Activated T-cell treated with anti-CD3 and anti-CD28 coated beads for 48 hours (primary cell): ENCODE data around the gene FANK1.
"Not testable (repeated sequence)": the region's sequence is repeated elsewhere in the genome, so short reads cannot be mapped to it uniquely, and the experiment has no call there.

Experiments used
- DNase-seq: peaks from one replicate; pipeline ENCODE4 v3.0.0-alpha.2; 2020; ENCODE audit warnings: low read depth

FANK1 gene

GRCh38 chr10:125928928-125929585 lies 32.7 kb downstream of the FANK1 start:
- no peak for DNase-seq

DNA sequence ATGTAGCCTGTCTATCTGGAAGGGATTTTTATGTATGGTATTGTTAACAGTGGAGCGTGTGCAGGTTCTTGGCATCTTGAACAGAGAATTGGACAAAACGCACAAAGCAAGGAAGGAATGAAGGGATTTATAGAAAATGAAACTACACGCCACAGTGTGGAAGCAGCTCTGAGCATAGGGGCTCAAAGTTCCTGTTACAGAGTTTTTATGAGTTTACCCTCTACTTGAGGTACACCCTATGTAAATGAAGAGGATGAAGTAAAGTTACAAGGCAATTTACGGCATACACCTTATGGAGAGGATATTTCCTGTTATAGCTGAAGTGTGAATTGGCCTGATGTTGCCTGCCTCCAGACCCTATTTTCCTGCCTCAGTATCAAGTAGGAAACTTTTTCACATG lies 33.3 kb downstream of the FANK1 start:
- DNase-seq: no peak

GRCh38 chr10:125933693-125934092 lies 37.3 kb downstream of the FANK1 start:
- no peak for DNase-seq

DNA sequence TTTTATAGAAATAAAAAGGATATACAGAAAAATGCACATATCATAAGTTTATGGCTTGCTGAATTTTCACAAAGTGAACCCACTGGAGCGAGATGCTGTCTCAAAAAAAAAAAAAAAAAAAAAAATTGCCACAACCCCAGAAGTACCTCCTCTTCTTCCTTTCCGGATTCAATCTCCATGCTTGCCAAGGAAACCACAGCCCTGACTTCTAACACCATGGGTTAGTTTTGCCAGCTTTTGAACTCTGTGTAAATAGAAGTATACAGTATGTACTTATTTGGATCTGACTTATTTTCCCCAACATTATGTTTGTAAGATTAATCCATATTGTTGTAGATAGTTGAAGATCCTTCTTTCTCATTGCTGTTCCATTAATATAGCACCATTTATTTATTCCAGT lies 40.0 kb downstream of the FANK1 start:
- DNase-seq: no peak

GRCh38 chr10:125940515-125940914 lies 44.2 kb downstream of the FANK1 start:
- no peak for DNase-seq

- no peak for DNase-seq
Observed at GRCh38 chr10:125951290-125951689, 54.9 kb downstream of the FANK1 start.

- DNase-seq: no peak
Observed at GRCh38 chr10:125953778-125954385, 57.5 kb downstream of the FANK1 start.

DNA sequence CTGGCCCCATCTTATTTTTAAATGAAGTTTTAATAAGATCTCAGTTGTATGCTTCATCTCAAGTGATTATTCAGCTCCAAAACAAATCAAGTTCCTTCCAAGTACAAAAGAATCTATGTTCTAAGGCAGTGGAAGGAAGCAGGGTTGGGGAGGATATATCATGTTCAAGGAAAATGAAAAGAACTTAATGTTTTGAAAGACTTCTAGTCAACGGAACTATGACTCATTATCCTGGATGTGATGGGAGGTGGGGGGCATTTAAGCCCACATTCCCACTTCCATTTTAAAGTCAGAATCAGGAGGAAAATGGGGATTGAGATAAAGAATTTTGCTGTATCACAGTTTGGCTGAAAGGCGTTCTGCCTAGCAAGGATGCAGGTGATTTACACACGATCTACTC lies 59.4 kb downstream of the FANK1 start:
- no peak for DNase-seq

DNA sequence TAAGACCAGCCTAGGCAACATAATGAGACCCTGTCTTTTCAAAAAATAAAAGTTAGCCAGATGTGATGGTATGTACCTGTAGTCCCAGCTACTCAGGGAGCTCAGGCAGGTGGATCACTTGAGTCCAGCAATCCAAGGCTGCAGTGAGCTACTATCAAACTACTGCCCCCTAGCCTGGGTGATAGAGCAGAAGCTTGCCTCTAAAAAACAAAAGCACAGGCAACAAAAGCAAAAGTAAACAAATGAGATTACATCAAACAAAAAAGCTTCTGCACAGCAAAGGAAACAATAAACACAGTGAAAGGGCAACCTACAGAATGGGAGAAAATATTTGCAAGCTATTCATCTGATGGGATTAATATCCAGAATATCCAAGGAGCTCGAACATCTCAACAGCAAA lies 65.4 kb downstream of the FANK1 start:
- DNase-seq: no peak

GRCh38 chr10:125962200-125962599 lies 65.8 kb downstream of the FANK1 start:
- no peak for DNase-seq

DNA sequence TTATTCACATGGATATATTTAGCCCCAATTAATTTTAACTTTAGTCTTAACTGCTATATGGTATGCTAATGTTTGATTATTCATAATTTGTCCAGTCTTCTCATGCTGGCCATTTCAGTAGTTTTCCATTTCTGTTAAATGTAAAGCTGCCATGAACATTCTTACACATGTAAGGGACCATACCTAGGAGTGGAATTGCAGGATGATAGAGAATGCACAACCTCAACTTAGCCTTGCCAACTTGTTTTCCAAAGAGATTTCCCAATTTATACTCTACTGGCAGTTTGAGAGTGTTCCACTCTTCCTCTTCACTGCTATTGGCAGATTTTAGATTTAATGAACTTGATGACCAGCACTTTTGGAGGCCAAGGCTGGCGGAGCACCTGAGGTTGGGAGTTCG lies 68.2 kb downstream of the FANK1 start:
- DNase-seq: no peak

GRCh38 chr10:125967533-125967932 lies 71.2 kb downstream of the FANK1 start:
- no peak for DNase-seq

GRCh38 chr10:125970077-125970630 lies 73.8 kb downstream of the FANK1 start:
- DNase-seq: not testable (repeated sequence)

GRCh38 chr10:125976960-125977605 lies 80.7 kb downstream of the FANK1 start:
- DNase-seq: no peak

GRCh38 chr10:125979976-125980375 lies 83.6 kb downstream of the FANK1 start:
- no peak for DNase-seq

DNA sequence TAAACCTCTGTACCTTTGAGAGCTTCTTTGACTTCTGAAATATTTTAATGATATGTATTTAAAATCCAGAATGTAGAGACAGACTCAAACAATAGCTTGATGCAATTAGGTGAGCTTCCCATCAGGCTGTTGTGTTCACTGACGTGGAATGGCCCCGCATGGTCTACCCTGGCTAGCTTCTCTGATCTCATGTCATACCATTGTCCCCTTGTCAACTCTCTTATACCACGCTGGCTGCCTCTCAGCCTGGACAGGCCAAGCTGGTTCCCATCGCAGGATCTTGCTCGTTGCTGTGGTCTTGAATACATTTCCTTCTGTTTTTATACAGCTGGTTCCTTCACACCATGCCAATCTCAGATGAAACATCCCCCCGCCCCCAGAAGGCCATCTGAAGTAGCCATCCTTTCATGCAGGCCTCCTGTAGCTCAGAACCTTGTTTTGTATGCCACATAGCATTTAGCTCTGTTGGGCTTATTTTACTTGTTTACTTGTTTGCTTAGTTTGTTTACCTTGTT lies 84.2 kb downstream of the FANK1 start:
- no peak for DNase-seq

GRCh38 chr10:125982260-125982948 lies 86.0 kb downstream of the FANK1 start:
- DNase-seq: no peak

DNA sequence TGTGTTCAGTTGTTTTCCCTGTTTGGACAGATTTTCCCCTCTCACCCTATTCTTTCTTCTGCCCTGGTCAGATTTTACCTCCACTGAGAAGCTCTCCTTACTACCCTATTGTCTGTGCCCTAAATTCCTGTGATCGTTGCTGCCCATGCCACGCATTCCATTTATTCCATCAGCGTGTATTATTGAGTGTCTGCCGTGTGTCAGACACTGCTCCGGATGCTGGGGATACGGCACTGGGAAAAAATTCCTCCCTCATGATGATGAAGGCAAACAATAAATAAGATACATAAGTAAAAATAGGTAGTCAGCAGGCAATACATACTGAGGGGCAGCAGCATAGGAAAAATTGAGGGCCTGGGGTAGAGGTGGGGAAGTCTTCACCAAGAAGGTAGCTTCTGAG lies 86.8 kb downstream of the FANK1 start:
- no peak for DNase-seq

- DNase-seq: no peak
Observed at GRCh38 chr10:125983656-125984055, 87.3 kb downstream of the FANK1 start.

- DNase-seq: no peak
Observed at GRCh38 chr10:125984346-125984745, 88.0 kb downstream of the FANK1 start.

GRCh38 chr10:125984865-125985495 lies 88.6 kb downstream of the FANK1 start:
- DNase-seq: no peak
